ENCODE data around the gene ZBTB20. TPM values are rescaled to one million over a fixed set of nuclear protein-coding genes. Genes with fewer than 3 reads are reported as not detected.
A peak's percentile ranks its signal among the peaks of the same experiment; 100 is the strongest.

Gene ZBTB20
- total and polyA plus RNA-seq, 5 experiments from 2014 or later = 16.5 to 50.8 (median 22.0) TPM

DNA sequence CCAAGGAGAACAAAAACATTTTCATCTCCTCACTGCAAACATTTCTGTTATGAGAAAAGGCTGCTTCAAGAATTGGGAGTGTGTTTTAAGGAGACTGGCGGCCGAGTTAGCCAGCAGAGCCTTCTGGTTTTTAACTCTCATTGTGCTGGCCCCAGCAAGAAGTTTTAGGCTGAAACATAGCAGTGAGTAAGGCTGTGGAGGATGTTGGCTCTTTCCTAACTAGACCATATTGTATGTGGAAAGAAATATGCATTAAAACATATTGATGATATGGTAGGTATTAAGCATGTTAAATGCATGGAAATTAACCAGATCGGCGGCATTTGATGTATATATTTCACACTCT lies 762.6 kb downstream of the ZBTB20 start:
- no peaks in the 10 kb centered on the region for H3K9me3 Mint-ChIP-seq
- H3K4me1 Mint-ChIP-seq = peaks cover 9 to 24% (median 16%) of the 10 kb centered on the region in 4 donors
- no peak for ATAC-seq
- peak overlapping the region in 1 of 10 donors; percentile 72 for H3K27ac Mint-ChIP-seq
- H3K4me3 Mint-ChIP-seq = peak overlapping the region in 8 of 10 donors; percentile 77 to 89 (median 82)
- no peaks in the 10 kb centered on the region for H3K27me3 Mint-ChIP-seq
- H3K36me3 Mint-ChIP-seq = peaks cover 0 to 24% (median 11%) of the 10 kb centered on the region in 3 donors
- no peak for DNase-seq
- POLR2A ChIA-PET = interaction anchor here (0.8 kb wide), 1 partner anchor 171 kb away, joined by 6 read pairs; no protein-coding TSS in a partner anchor

DNA sequence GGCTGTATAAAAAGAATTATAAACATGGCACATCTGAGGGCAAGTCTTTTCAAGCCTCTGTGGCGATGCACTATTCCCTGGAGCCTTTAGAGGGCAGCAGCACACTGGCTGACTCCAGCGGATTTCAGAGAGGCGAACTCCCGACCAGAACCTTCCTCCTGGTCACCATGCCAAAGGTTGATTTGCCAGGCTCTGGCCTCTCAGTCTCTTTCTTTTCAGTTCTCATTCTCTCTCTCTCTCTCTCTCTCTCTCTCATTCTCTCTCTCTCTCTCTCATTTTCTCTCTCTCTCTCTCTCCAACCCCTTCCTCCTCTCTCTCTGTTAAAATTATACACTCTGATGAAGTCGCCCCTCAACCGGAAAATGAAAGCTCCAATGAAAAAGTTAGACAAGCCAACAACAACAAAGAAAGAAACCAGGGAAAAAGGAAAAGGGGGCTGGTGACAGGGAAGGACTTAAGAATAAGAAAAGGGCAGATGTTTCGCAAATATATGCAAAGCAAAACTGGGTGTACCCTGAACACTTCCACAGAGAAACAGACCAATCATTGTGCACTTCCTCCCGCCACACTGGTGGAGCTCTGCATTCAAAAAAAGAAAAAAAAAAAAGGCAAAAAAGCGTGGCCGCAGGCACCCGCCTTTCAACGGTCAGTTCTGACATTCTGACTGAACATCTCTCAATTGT lies 763.1 kb downstream of the ZBTB20 start:
- peak; percentile 20 to 75 (median 48) for DNase-seq
- Mint-ChIP-seq H3K9me3 (no peaks in the 10 kb centered on the region), H3K36me3 (peaks cover 0 to 25% (median 15%) of the 10 kb centered on the region in 3 donors), H3K27ac (peak overlapping the region in 5 of 10 donors; percentile 2 to 72 (median 57)), H3K4me1 (peaks cover 8 to 20% (median 14%) of the 10 kb centered on the region in 4 donors), H3K27me3 (no peaks in the 10 kb centered on the region), H3K4me3 (peak overlapping the region in 8 of 10 donors; percentile 77 to 89 (median 82))
- POLR2A ChIA-PET = interaction anchor here (0.6 to 0.8 kb wide), 2 partner anchors 171 to 1400 kb away, joined by 3 to 6 read pairs; no protein-coding TSS in a partner anchor
- ATAC-seq = peak; percentile 92 to 93

- ATAC-seq = no peak
- Mint-ChIP-seq H3K27ac (no peak overlapping the region), H3K4me3 (no peak overlapping the region), H3K36me3 (peaks cover 0 to 40% (median 30%) of the 10 kb centered on the region in 3 donors), H3K9me3 (no peaks in the 10 kb centered on the region), H3K4me1 (peaks cover 3 to 12% (median 6%) of the 10 kb centered on the region in 4 donors), H3K27me3 (no peaks in the 10 kb centered on the region)
- POLR2A ChIA-PET = interaction anchor here (1.3 kb wide), 1 partner anchor 10 kb away, joined by 4 read pairs; no protein-coding TSS in a partner anchor
- DNase-seq = no peak
Observed at GRCh38 chr3:114380233-114380651, 766.8 kb downstream of the ZBTB20 start.

- no peak overlapping the region for H3K27ac Mint-ChIP-seq
- ATAC-seq = no peak
- POLR2A ChIA-PET = no interaction called here
- H3K4me1 Mint-ChIP-seq = peaks cover 0 to 6% (median 4%) of the 10 kb centered on the region in 4 donors
- H3K4me3 Mint-ChIP-seq = no peak overlapping the region
- H3K36me3 Mint-ChIP-seq = peaks cover 0 to 44% (median 30%) of the 10 kb centered on the region in 3 donors
- no peaks in the 10 kb centered on the region for H3K27me3 Mint-ChIP-seq
- H3K9me3 Mint-ChIP-seq = no peaks in the 10 kb centered on the region
- DNase-seq = no peak
Observed at GRCh38 chr3:114379266-114379665, 767.8 kb downstream of the ZBTB20 start.

DNA sequence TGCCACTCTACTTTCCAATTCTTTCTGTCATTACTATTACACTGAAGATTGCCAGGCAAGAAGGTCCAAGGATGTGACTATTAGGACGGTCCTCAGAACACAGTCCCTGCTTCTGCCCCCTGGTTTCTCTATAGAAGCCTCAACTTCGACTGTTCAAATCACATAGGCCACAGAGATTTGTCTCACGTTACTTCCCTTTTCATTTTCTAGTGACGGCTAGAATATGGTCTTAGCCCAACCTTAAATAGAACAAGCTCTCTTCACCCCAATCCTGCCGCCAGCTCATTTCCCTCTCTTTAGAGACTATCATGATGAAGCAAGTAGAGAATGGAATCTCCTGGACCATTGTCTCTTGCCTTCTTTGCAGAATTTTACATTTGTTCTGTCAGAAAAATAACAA lies 768.3 kb downstream of the ZBTB20 start:
- no peak for ATAC-seq
- Mint-ChIP-seq H3K4me3 (no peak overlapping the region), H3K4me1 (peaks cover 0 to under 1% (median 0%) of the 10 kb centered on the region in 4 donors), H3K27me3 (no peaks in the 10 kb centered on the region), H3K9me3 (no peaks in the 10 kb centered on the region), H3K36me3 (peaks cover 0 to 46% (median 30%) of the 10 kb centered on the region in 3 donors), H3K27ac (no peak overlapping the region)
- DNase-seq = no peak
- POLR2A ChIA-PET = no interaction called here

GRCh38 chr3:114377426-114377825 lies 769.7 kb downstream of the ZBTB20 start:
- Mint-ChIP-seq H3K36me3 (peaks cover 0 to 54% (median 30%) of the 10 kb centered on the region in 3 donors), H3K9me3 (no peaks in the 10 kb centered on the region), H3K4me3 (no peak overlapping the region), H3K27me3 (no peaks in the 10 kb centered on the region), H3K4me1 (no peaks in the 10 kb centered on the region), H3K27ac (no peak overlapping the region)
- POLR2A ChIA-PET = no interaction called here
- ATAC-seq = no peak
- no peak for DNase-seq

DNA sequence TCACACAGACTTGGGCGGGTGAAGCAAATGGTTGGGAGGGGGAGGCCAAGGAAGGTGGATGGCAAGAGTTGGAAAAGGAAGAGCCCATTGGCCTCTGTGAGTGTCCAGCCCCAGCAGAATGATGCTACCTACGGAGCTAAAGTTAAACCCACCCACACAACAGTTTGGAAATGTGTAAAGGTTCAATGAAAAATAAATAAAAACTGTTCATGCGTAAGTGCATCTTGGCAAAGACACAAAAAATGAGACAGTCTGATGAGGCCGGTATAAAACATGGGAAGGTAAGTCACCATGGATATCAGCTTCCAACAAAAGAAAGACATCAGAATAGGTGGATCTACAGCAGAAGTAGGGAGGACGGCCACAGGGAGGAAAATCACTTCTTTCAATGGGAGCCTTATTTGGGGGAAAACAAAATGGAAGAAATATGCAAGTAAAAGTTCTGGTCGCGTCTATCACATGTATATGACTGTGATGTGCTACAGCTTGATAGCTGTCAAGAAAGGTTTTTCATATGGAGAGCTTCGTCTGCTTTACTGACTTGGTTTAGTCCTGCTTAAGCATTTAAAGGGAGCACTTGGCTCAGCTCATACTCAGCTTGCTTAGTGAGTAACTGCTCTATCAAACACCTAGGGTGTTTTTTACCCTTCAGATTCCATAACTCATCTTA lies 770.4 kb downstream of the ZBTB20 start:
- POLR2A ChIA-PET = no interaction called here
- DNase-seq (no peak), ATAC-seq (no peak)
- Mint-ChIP-seq H3K27me3 (no peaks in the 10 kb centered on the region), H3K9me3 (no peaks in the 10 kb centered on the region), H3K4me1 (peaks cover 0 to 1% (median 0%) of the 10 kb centered on the region in 4 donors), H3K4me3 (no peak overlapping the region), H3K36me3 (peaks cover 0 to 59% (median 32%) of the 10 kb centered on the region in 3 donors), H3K27ac (no peak overlapping the region)

- Mint-ChIP-seq H3K9me3 (no peaks in the 10 kb centered on the region), H3K4me1 (peaks cover 0 to 3% (median 0%) of the 10 kb centered on the region in 4 donors), H3K27ac (no peak overlapping the region), H3K4me3 (no peak overlapping the region), H3K27me3 (no peaks in the 10 kb centered on the region), H3K36me3 (peaks cover 0 to 60% (median 32%) of the 10 kb centered on the region in 3 donors)
- ATAC-seq = no peak
- DNase-seq = no peak
- POLR2A ChIA-PET = interaction anchor here (0.6 kb wide), 1 partner anchor 751 kb away, joined by 3 read pairs; no protein-coding TSS in a partner anchor
Observed at GRCh38 chr3:114375608-114376421, 771.3 kb downstream of the ZBTB20 start.

DNA sequence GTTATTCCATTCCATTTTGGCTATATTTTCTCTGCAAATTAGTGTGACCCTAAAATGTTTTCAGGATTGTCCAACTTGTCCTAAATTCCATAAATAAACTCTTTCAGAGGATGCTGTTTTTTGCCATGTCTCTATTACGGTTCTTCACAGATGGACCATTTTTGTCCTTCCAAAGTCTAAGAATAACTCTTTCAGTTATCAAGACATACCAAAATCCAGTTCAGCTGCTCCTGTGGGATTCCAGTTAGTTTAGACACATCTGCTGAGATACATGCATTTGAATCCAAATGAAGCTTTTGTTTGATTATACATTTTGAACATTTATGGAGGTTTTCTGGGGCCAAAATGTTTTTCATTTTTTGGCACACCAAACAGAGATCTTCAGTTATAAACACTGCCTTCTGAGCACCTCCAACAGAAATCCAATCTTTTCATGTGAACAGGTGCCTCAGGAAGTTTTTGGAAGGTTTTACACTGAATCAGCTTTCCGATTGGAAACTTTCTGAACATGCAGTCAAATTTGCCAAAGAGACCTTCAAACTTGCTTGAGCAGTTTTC lies 772.6 kb downstream of the ZBTB20 start:
- Mint-ChIP-seq H3K4me3 (no peak overlapping the region), H3K27me3 (no peaks in the 10 kb centered on the region), H3K36me3 (peaks cover 0 to 48% (median 21%) of the 10 kb centered on the region in 3 donors), H3K27ac (peak overlapping the region in 1 of 10 donors; percentile 31), H3K4me1 (peaks cover 0 to 4% (median 0%) of the 10 kb centered on the region in 4 donors), H3K9me3 (no peaks in the 10 kb centered on the region)
- ATAC-seq (no peak), DNase-seq (no peak)
- POLR2A ChIA-PET = no interaction called here

- Mint-ChIP-seq H3K36me3 (peaks cover 0 to 23% (median 5%) of the 10 kb centered on the region in 3 donors), H3K4me3 (no peak overlapping the region), H3K27me3 (no peaks in the 10 kb centered on the region), H3K9me3 (no peaks in the 10 kb centered on the region), H3K27ac (no peak overlapping the region), H3K4me1 (peaks cover 0 to 4% (median under 1%) of the 10 kb centered on the region in 4 donors)
- POLR2A ChIA-PET = no interaction called here
- no peak for ATAC-seq
- DNase-seq = no peak
Observed at GRCh38 chr3:114370537-114371174, 776.4 kb downstream of the ZBTB20 start.

DNA sequence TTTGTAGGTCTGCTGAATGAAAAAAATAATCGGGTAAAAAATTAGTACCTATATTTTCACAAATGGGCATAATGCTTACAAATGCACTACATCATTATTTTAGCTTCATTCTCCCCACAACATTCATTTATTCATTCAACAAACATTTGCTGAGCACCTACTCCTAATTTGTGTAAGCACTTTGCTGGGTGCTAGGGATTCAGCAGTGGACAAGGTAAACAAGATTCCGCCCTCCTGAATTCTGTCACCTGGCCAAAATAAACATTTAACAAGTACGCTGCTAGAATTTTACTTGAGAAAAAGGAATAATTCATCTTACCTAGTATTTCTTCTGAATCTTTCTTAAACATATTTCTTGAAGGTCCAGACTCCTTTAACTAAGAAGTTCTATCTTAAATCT lies 781.2 kb downstream of the ZBTB20 start:
- DNase-seq (no peak), ATAC-seq (no peak)
- Mint-ChIP-seq H3K36me3 (peaks cover 0 to 4% (median 2%) of the 10 kb centered on the region in 3 donors), H3K27ac (no peak overlapping the region), H3K27me3 (no peaks in the 10 kb centered on the region), H3K4me1 (peaks cover 0 to 4% (median 2%) of the 10 kb centered on the region in 4 donors), H3K4me3 (no peak overlapping the region), H3K9me3 (no peaks in the 10 kb centered on the region)
- POLR2A ChIA-PET = no interaction called here
